MM.1S (cell line): Measurements from ENCODE around the gene CHTF8.

ENCODE experiments used
- EZH2 ChIP-seq: fragments of 300-600 bp; sonication (generic); optimal IDR thresholded peaks from 2 replicates; pipeline ENCODE3; 2017; ENCODE audit warnings: low read depth, mild to moderate bottlenecking, antibody characterized with exemption, low read length, mixed read lengths
- EZH2phosphoT487 ChIP-seq: fragments of 300-600 bp; sonication (generic); IDR thresholded peaks from 2 replicates; pipeline ENCODE4 v1.6.1; 2018; ENCODE audit warnings: antibody characterized with exemption, low read length
- TF ChIP-seq, protein P1 (sequence below): fragments of 300-600 bp; sonication (generic); IDR thresholded peaks from 2 replicates; pipeline ENCODE4 v1.5.1; 2016; ENCODE audit warnings: antibody characterized with exemption, low read length, mixed read lengths

DNA sequence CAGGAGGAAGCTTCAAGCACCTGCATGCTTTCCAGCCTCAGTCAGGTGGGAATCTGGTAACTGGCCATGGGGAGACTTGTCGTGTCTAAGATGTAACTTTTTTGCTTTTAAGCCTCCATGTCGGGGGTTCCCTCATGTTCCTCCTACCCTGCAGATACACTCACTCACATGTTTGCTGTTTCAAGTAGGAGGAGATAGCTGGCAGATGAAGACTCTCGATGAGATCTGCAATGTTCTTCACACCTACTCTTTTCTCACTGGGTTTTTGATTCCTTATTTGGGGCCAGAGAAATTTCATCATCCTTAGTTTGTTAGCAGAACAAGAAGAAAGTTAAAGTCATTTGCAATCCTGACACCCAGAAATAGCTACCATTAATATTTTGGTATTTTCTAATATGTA lies 24.8 kb upstream of the CHTF8 start:
- TF ChIP-seq, protein P1, sequence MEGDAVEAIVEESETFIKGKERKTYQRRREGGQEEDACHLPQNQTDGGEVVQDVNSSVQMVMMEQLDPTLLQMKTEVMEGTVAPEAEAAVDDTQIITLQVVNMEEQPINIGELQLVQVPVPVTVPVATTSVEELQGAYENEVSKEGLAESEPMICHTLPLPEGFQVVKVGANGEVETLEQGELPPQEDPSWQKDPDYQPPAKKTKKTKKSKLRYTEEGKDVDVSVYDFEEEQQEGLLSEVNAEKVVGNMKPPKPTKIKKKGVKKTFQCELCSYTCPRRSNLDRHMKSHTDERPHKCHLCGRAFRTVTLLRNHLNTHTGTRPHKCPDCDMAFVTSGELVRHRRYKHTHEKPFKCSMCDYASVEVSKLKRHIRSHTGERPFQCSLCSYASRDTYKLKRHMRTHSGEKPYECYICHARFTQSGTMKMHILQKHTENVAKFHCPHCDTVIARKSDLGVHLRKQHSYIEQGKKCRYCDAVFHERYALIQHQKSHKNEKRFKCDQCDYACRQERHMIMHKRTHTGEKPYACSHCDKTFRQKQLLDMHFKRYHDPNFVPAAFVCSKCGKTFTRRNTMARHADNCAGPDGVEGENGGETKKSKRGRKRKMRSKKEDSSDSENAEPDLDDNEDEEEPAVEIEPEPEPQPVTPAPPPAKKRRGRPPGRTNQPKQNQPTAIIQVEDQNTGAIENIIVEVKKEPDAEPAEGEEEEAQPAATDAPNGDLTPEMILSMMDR: no peak
- no peak for TF ChIP-seq EZH2phosphoT487
- no peak for TF ChIP-seq EZH2
